ENCODE results near the gene KHDRBS2. TPM values are rescaled to one million over a fixed set of nuclear protein-coding genes. Genes with fewer than 3 reads are reported as not detected.

Gene KHDRBS2
- total RNA-seq, 1 experiment from 2014 or later = not detected

DNA sequence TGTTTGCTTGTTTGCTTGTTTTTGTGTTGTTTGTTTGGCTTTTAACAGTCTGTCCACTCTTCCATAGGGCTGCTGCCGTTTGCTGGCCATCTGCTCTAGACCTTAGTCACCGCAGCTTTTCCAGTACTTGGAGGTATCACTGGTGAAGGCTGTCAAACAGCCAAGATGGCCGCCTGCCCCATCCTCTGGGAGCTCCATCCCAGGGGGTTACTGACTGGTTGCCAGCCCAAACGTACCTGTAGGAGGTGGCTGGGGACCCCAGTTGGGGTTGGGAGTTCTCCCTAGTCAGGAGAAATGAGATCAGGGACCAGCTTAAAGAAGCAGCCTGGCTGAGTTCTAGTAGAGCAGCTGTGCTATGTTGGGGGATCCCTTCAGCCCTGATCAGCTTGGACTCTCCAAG lies 418.4 kb downstream of the KHDRBS2 start:
- H3K27ac Mint-ChIP-seq (ENCODE audit: low read depth, unreplicated experiment) = no peak overlapping the region
- TF ChIP-seq, protein P1, sequence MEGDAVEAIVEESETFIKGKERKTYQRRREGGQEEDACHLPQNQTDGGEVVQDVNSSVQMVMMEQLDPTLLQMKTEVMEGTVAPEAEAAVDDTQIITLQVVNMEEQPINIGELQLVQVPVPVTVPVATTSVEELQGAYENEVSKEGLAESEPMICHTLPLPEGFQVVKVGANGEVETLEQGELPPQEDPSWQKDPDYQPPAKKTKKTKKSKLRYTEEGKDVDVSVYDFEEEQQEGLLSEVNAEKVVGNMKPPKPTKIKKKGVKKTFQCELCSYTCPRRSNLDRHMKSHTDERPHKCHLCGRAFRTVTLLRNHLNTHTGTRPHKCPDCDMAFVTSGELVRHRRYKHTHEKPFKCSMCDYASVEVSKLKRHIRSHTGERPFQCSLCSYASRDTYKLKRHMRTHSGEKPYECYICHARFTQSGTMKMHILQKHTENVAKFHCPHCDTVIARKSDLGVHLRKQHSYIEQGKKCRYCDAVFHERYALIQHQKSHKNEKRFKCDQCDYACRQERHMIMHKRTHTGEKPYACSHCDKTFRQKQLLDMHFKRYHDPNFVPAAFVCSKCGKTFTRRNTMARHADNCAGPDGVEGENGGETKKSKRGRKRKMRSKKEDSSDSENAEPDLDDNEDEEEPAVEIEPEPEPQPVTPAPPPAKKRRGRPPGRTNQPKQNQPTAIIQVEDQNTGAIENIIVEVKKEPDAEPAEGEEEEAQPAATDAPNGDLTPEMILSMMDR (IDR thresholded peaks at IDR 0.05; ENCODE audit: unreplicated experiment) = no peak
- no peak overlapping the region for H3K4me3 Mint-ChIP-seq (ENCODE audit: unreplicated experiment)
- intact Hi-C loops (cut with micrococcal nuclease) = no loop called here
- DNase-seq (ENCODE audit: unreplicated experiment) = no peak
- ChIA-PET CTCF (interaction anchor here (0.9 kb wide), 1 partner anchor 20 kb away, joined by 3 read pairs; no protein-coding TSS in a partner anchor), POLR2A (no interaction called here)
- peaks cover 11% of the 10 kb centered on the region for H3K27me3 Mint-ChIP-seq (ENCODE audit: insufficient read depth, unreplicated experiment)
- peaks cover 14% of the 10 kb centered on the region for H3K9me3 Mint-ChIP-seq (ENCODE audit: unreplicated experiment)
- BruUV-seq (replicated peaks) = no TSS peak
- no peaks in the 10 kb centered on the region for H3K36me3 Mint-ChIP-seq (ENCODE audit: insufficient read depth, unreplicated experiment)
- no peaks in the 10 kb centered on the region for H3K4me1 Mint-ChIP-seq (ENCODE audit: insufficient read depth, unreplicated experiment)

DNA sequence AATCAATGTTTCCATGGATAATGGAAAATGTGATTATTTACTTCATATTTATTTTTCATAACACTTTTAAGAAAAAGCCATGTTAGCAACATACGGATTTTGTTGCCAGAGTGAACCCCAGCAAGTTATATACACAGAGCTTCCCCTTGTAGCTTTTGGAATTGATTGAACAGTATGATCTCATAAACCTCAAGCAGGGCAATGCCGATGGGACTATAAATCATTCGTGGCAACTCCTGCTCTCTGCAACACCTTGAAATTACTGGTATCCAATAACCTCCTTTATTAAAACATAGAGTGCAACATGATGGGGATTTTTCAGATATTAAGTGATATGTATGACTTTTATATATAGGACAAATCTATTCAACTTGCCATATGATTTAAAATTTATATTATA lies 428.5 kb downstream of the KHDRBS2 start:
- Mint-ChIP-seq H3K9me3 (ENCODE audit: unreplicated experiment) (peaks cover 5% of the 10 kb centered on the region), H3K4me1 (ENCODE audit: insufficient read depth, unreplicated experiment) (no peaks in the 10 kb centered on the region), H3K27ac (ENCODE audit: low read depth, unreplicated experiment) (no peak overlapping the region), H3K4me3 (ENCODE audit: unreplicated experiment) (no peak overlapping the region), H3K27me3 (ENCODE audit: insufficient read depth, unreplicated experiment) (peaks cover 15% of the 10 kb centered on the region), H3K36me3 (ENCODE audit: insufficient read depth, unreplicated experiment) (no peaks in the 10 kb centered on the region)
- no TSS peak for BruUV-seq (replicated peaks)
- ChIA-PET POLR2A (no interaction called here), CTCF (no interaction called here)
- no peak for DNase-seq (ENCODE audit: unreplicated experiment)
- TF ChIP-seq, protein P1 (IDR thresholded peaks at IDR 0.05; ENCODE audit: unreplicated experiment) = no peak
- intact Hi-C loops (cut with micrococcal nuclease) = no loop called here

DNA sequence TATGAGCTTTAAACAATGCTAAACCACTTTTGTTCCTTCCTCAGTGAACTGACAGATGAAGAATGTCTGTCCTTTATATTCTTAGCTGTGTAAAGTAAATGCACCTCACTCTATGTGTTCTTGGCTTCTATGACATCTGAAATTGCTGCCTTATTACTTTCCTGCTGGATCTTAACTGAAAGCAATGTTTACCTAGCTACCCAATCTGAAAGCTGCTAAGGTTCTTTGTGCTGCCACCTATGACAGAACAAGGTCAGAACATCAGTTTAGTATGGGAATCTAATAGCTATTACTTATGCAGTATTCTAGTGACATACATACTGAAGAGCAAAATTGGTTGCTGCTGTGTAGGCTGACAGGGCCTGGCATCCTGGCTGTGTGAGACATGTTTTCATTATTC lies 444.1 kb downstream of the KHDRBS2 start:
- Mint-ChIP-seq H3K4me3 (ENCODE audit: unreplicated experiment) (no peak overlapping the region), H3K36me3 (ENCODE audit: insufficient read depth, unreplicated experiment) (peaks cover 4% of the 10 kb centered on the region), H3K27ac (ENCODE audit: low read depth, unreplicated experiment) (no peak overlapping the region), H3K27me3 (ENCODE audit: insufficient read depth, unreplicated experiment) (peaks cover 8% of the 10 kb centered on the region), H3K4me1 (ENCODE audit: insufficient read depth, unreplicated experiment) (no peaks in the 10 kb centered on the region), H3K9me3 (ENCODE audit: unreplicated experiment) (no peaks in the 10 kb centered on the region)
- DNase-seq (ENCODE audit: unreplicated experiment) = no peak
- POLR2A ChIA-PET = no interaction called here
- BruUV-seq (replicated peaks) = no TSS peak
- CTCF ChIA-PET = interaction anchor here (0.7 to 0.8 kb wide), 2 partner anchors 151 to 246 kb away, joined by 3 to 5 read pairs; no protein-coding TSS in a partner anchor
- intact Hi-C loops (cut with micrococcal nuclease) = no loop called here
- TF ChIP-seq, protein P1 (IDR thresholded peaks at IDR 0.05; ENCODE audit: unreplicated experiment) = no peak

DNA sequence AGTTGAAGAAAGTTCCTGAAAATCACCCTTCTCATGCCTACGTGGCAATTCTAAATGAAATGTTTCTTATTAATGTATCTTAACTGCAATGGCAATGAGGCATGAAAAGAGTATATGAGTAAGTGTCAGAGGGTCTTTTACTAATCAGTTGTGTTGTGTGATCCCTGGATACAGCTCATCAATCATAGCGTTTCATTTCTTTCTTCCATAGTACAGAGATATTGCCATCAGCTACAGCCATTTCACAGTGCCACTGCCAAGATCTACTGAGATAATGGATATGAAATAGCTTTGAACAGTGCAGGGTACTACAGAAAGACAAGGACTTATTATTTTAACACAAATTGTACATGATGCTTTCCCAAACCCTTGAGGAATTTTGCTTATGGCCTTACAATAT lies 450.8 kb downstream of the KHDRBS2 start:
- Mint-ChIP-seq H3K4me1 (ENCODE audit: insufficient read depth, unreplicated experiment) (no peaks in the 10 kb centered on the region), H3K27ac (ENCODE audit: low read depth, unreplicated experiment) (no peak overlapping the region), H3K36me3 (ENCODE audit: insufficient read depth, unreplicated experiment) (peaks cover 4% of the 10 kb centered on the region), H3K27me3 (ENCODE audit: insufficient read depth, unreplicated experiment) (peaks cover 30% of the 10 kb centered on the region), H3K4me3 (ENCODE audit: unreplicated experiment) (no peak overlapping the region), H3K9me3 (ENCODE audit: unreplicated experiment) (no peaks in the 10 kb centered on the region)
- POLR2A ChIA-PET = no interaction called here
- intact Hi-C loops (cut with micrococcal nuclease) = no loop called here
- CTCF ChIA-PET = interaction anchor here (0.8 kb wide), 1 partner anchor 52 kb away, joined by 3 read pairs; no protein-coding TSS in a partner anchor
- DNase-seq (ENCODE audit: unreplicated experiment) = no peak
- TF ChIP-seq, protein P1 (IDR thresholded peaks at IDR 0.05; ENCODE audit: unreplicated experiment) = no peak
- BruUV-seq (replicated peaks) = no TSS peak
